Measurements from ENCODE around the gene ART4.

DNA sequence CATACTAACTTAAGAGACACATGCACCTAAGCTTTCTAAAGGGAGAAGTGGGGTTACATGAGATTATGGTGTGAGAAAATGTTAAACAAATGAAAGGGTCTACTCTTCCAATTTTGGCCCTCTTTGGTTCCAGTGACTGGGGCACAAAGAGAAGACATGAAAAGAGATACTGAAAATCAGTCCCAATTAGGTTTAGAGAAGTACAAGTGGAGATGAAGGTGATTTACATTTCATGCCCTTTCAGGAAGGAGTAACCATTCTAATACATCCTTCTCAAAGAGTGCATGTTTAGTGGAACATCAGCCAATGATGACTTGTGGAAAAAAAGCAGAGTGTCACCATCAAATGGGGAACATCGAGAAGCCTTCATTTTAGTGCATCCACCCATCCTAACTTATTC, 27.9 kb upstream of the ART4 start:
- TF ChIP-seq, protein P1, sequence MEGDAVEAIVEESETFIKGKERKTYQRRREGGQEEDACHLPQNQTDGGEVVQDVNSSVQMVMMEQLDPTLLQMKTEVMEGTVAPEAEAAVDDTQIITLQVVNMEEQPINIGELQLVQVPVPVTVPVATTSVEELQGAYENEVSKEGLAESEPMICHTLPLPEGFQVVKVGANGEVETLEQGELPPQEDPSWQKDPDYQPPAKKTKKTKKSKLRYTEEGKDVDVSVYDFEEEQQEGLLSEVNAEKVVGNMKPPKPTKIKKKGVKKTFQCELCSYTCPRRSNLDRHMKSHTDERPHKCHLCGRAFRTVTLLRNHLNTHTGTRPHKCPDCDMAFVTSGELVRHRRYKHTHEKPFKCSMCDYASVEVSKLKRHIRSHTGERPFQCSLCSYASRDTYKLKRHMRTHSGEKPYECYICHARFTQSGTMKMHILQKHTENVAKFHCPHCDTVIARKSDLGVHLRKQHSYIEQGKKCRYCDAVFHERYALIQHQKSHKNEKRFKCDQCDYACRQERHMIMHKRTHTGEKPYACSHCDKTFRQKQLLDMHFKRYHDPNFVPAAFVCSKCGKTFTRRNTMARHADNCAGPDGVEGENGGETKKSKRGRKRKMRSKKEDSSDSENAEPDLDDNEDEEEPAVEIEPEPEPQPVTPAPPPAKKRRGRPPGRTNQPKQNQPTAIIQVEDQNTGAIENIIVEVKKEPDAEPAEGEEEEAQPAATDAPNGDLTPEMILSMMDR (IDR thresholded peaks at IDR 0.05) = no peak
- TF ChIP-seq POLR2A (IDR thresholded peaks at IDR 0.05) = no peak
